ENCODE measurements around the gene LILRA2. TPM values are rescaled to one million over a fixed set of nuclear protein-coding genes. Genes with fewer than 3 reads are reported as not detected.
"Not testable (repeated sequence)": the region's sequence is repeated elsewhere in the genome, so short reads cannot be mapped to it uniquely, and the experiment has no call there.

Gene LILRA2
- total and polyA plus RNA-seq, 2 of the 13 experiments (the other 11 are each of a cell fraction or from before 2014, with no cell fraction given) = 0.53 TPM; not detected in 1

DNA sequence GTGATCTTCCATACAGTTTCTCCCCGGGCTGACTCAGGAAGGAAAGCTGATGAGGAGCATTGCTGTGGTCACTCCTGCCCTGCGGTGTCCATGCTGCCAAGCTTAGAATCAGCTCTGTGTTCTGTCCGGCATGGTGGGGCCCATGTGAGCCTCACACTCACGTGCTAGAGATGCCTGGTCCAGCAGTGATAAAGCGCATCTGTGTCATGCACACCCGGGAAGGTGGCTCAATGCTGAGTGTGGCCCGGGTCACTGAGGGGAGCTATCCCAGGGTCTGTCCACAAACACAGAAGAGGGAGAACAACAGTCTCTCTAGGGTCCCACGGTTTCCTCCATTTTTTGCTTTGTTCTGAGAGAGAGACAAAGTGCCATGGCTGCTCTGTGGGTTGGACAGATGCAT, 53.2 kb downstream of the LILRA2 start (continued):
- TF ChIP-seq ARID2 (CRISPR knock-in tag; IDR thresholded peaks at IDR 0.05; ENCODE audit: borderline replicate concordance) (no peak), NFKB2 (CRISPR knock-in tag; IDR thresholded peaks at IDR 0.05; ENCODE audit: borderline replicate concordance) (no peak), ZNF205 (CRISPR knock-in tag; IDR thresholded peaks at IDR 0.05) (no peak), ZNF546 (CRISPR knock-in tag; conservative IDR thresholded peaks at IDR 0.05) (no peak), HNF4G (IDR thresholded peaks at IDR 0.05; ENCODE audit: borderline replicate concordance, low read depth, low read length) (no peak), HNF4G (CRISPR knock-in tag; IDR thresholded peaks at IDR 0.05; ENCODE audit: borderline replicate concordance, low read depth) (no peak), ELF4 (CRISPR knock-in tag; IDR thresholded peaks at IDR 0.05; ENCODE audit: borderline replicate concordance) (no peak), KDM5A (IDR thresholded peaks at IDR 0.05; ENCODE audit: borderline replicate concordance, low read length) (no peak), RELA (CRISPR knock-in tag; IDR thresholded peaks at IDR 0.05) (no peak), ZNF772 (CRISPR knock-in tag; IDR thresholded peaks at IDR 0.05) (no peak), NBN (conservative IDR thresholded peaks at IDR 0.05) (no peak)
- TF ChIP-seq, protein P1, sequence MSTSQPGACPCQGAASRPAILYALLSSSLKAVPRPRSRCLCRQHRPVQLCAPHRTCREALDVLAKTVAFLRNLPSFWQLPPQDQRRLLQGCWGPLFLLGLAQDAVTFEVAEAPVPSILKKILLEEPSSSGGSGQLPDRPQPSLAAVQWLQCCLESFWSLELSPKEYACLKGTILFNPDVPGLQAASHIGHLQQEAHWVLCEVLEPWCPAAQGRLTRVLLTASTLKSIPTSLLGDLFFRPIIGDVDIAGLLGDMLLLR (CRISPR knock-in tag; IDR thresholded peaks at IDR 0.05) = no peak

DNA sequence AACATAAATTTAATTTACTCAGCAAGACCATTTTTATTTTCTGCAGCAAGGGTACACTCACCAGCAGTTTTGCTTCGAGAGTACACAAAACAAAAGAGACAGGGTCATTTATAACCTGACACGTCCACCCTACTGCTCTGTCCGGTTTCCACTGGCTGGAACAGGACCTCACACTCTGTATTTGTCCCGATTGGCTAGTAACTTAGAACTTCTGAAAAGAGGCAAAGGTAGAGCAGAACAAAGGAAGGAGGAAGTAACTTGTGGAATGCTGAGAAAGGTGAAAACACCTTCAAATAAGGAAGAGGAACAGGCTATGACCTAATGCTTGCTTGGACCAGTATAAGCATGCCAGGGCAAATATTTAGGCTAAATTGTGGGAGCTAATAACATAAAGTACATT, 54.3 kb downstream of the LILRA2 start:
- H3K4me2 ChIP-seq (ENCODE audit: low read depth, low read length); H3K27ac ChIP-seq (ENCODE audit: extremely low read length, insufficient read depth, low read length); H3K4me1 ChIP-seq (ENCODE audit: insufficient read depth, low read length); intact Hi-C loops (cut with micrococcal nuclease; ENCODE audit: unreplicated experiment); H3K27me3 ChIP-seq (ENCODE audit: control insufficient read depth in 1 of 2, insufficient read depth in 2 of 2, low read length in 2 of 2); BruUV-seq (replicated peaks); H3K36me3 ChIP-seq (replicated peaks in 1 of 2; ENCODE audit: control insufficient read depth in 1 of 2, insufficient read depth in 2 of 2, low read length in 2 of 2); H3K9ac ChIP-seq (ENCODE audit: insufficient read depth, low read depth, low read length); DNase-seq (ENCODE audit: low spot score); H4K20me1 ChIP-seq (ENCODE audit: insufficient read depth, low read length); POLR2A ChIA-PET; H3K9me3 ChIP-seq (ENCODE audit: low read length); FAIRE-seq; H3K79me2 ChIP-seq (ENCODE audit: insufficient read depth, low read length); ATAC-seq; H3K4me3 ChIP-seq (replicated peaks in 1 of 3; ENCODE audit: insufficient read depth in 1 of 3, low read depth in 2 of 3, low read length in 3 of 3); CTCF ChIA-PET (ENCODE audit: low intra/inter-chr PET ratio, low total read pairs); in situ Hi-C loops (cut with HindIII; ENCODE audit: extremely low pct_ligation_motif_present, low pct_unique_long_range_greater_than_20kb); H2AFZ ChIP-seq (ENCODE audit: low read length): not testable (repeated sequence)
- WGBS (ENCODE audit: low lambda C conversion rate) = 9% methylated on average over 4 of the region's 4 CpGs

DNA sequence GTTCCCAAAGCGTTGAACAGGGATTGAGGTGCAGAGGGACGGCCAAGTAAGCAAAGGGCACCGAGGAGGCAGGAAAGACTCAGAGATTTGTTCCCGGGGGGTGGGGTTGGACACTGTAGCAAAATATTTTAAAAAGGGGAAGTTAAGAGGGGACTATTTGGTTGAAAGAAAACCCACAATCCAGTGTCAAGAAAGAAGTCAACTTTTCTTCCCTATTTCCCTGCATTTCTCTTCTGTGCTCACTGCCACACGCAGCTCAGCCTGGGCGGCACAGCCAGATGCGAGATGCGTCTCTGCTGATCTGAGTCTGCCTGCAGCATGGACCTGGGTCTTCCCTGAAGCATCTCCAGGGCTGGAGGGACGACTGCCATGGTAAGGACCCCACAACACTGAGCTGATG, 56.7 kb downstream of the LILRA2 start, which contains the start of gene LILRB1:
Gene LILRB1, plus strand, starts transcription at position 223 of the 400 bp plus-strand sequence. CDS start 590 bp downstream, outside the sequence.
- intact Hi-C loops (cut with micrococcal nuclease; ENCODE audit: unreplicated experiment); in situ Hi-C loops (cut with HindIII; ENCODE audit: extremely low pct_ligation_motif_present, low pct_unique_long_range_greater_than_20kb): not testable (repeated sequence)
- 18% methylated on average over 9 of the region's 9 CpGs for WGBS (ENCODE audit: low lambda C conversion rate)

More for the DNA sequence above, 56.7 kb downstream of the LILRA2 start, which contains the start of gene LILRB1:
- FAIRE-seq; POLR2A ChIA-PET; H3K4me1 ChIP-seq (ENCODE audit: insufficient read depth, low read length); BruUV-seq (replicated peaks); DNase-seq (ENCODE audit: low spot score); H3K27ac ChIP-seq (ENCODE audit: extremely low read length, insufficient read depth, low read length); H3K27me3 ChIP-seq (ENCODE audit: control insufficient read depth in 1 of 2, insufficient read depth in 2 of 2, low read length in 2 of 2); H2AFZ ChIP-seq (ENCODE audit: low read length); ATAC-seq; H3K4me3 ChIP-seq (replicated peaks in 1 of 3; ENCODE audit: insufficient read depth in 1 of 3, low read depth in 2 of 3, low read length in 3 of 3); H3K79me2 ChIP-seq (ENCODE audit: insufficient read depth, low read length); H3K36me3 ChIP-seq (replicated peaks in 1 of 2; ENCODE audit: control insufficient read depth in 1 of 2, insufficient read depth in 2 of 2, low read length in 2 of 2); H4K20me1 ChIP-seq (ENCODE audit: insufficient read depth, low read length); CTCF ChIA-PET (ENCODE audit: low intra/inter-chr PET ratio, low total read pairs); H3K9me3 ChIP-seq (ENCODE audit: low read length); H3K4me2 ChIP-seq (ENCODE audit: low read depth, low read length); H3K9ac ChIP-seq (ENCODE audit: insufficient read depth, low read depth, low read length): not testable (repeated sequence)
